ENCODE results near the gene CALCR. TPM values are rescaled to one million over a fixed set of nuclear protein-coding genes. Genes with fewer than 3 reads are reported as not detected.

CALCR gene
- total RNA-seq, 2 donors from 2014 or later: 0.45 TPM; not detected in 1

- no peak for TF ChIP-seq POLR2A (IDR thresholded peaks at IDR 0.05)
- TF ChIP-seq POLR2AphosphoS5 (IDR thresholded peaks at IDR 0.05): no peak
- TF ChIP-seq CTCF (IDR thresholded peaks at IDR 0.05): no peak
- no peaks in the 10 kb centered on the region for H3K27me3 ChIP-seq (replicated peaks; ENCODE audit: insufficient read depth)
- intact Hi-C loops (cut with DNase I): no loop called here
- no peaks in the 10 kb centered on the region for H3K36me3 ChIP-seq
- no peak overlapping the region for H3K27ac ChIP-seq
- H3K4me1 ChIP-seq (replicated peaks): no peaks in the 10 kb centered on the region
- H3K9me3 ChIP-seq: no peaks in the 10 kb centered on the region
- no peak for DNase-seq (ENCODE audit: low spot score)
- H3K4me3 ChIP-seq: no peak overlapping the region
Measured at GRCh38 chr7:93566876-93567275, 7.6 kb downstream of the CALCR start.

- DNase-seq (ENCODE audit: low spot score): no peak
- Histone ChIP-seq H3K27ac (no peak overlapping the region), H3K36me3 (no peaks in the 10 kb centered on the region), H3K27me3 (replicated peaks; ENCODE audit: insufficient read depth) (no peaks in the 10 kb centered on the region), H3K4me3 (no peak overlapping the region), H3K9me3 (no peaks in the 10 kb centered on the region), H3K4me1 (replicated peaks) (no peaks in the 10 kb centered on the region)
- no peak for TF ChIP-seq POLR2AphosphoS5 (IDR thresholded peaks at IDR 0.05)
- TF ChIP-seq POLR2A (IDR thresholded peaks at IDR 0.05): no peak
- TF ChIP-seq CTCF (IDR thresholded peaks at IDR 0.05): no peak
- WGBS: 87% methylated on average over 6 of the region's 6 CpGs
- intact Hi-C loops (cut with DNase I): no loop called here
Measured at GRCh38 chr7:93563584-93563983, 10.9 kb downstream of the CALCR start.

GRCh38 chr7:93562936-93563335 lies 11.6 kb downstream of the CALCR start:
- no peaks in the 10 kb centered on the region for H3K9me3 ChIP-seq
- no peaks in the 10 kb centered on the region for H3K36me3 ChIP-seq
- H3K27me3 ChIP-seq (replicated peaks; ENCODE audit: insufficient read depth): no peaks in the 10 kb centered on the region
- no peak overlapping the region for H3K4me3 ChIP-seq
- intact Hi-C loops (cut with DNase I): no loop called here
- H3K4me1 ChIP-seq (replicated peaks): no peaks in the 10 kb centered on the region
- WGBS: 84% methylated on average over 2 of the region's 2 CpGs
- no peak for DNase-seq (ENCODE audit: low spot score)
- no peak overlapping the region for H3K27ac ChIP-seq
- no peak for TF ChIP-seq POLR2AphosphoS5 (IDR thresholded peaks at IDR 0.05)
- TF ChIP-seq POLR2A (IDR thresholded peaks at IDR 0.05): no peak
- no peak for TF ChIP-seq CTCF (IDR thresholded peaks at IDR 0.05)

- no peaks in the 10 kb centered on the region for H3K36me3 ChIP-seq
- no peaks in the 10 kb centered on the region for H3K27me3 ChIP-seq (replicated peaks; ENCODE audit: insufficient read depth)
- H3K4me1 ChIP-seq (replicated peaks): no peaks in the 10 kb centered on the region
- 46% methylated on average over 2 of the region's 2 CpGs for whole genome bisulfite sequencing
- H3K9me3 ChIP-seq: no peaks in the 10 kb centered on the region
- H3K27ac ChIP-seq: no peak overlapping the region
- DNase-seq (ENCODE audit: low spot score): no peak
- TF ChIP-seq POLR2AphosphoS5 (IDR thresholded peaks at IDR 0.05) (no peak), CTCF (IDR thresholded peaks at IDR 0.05) (no peak), POLR2A (IDR thresholded peaks at IDR 0.05) (no peak)
- intact Hi-C loops (cut with DNase I): no loop called here
- H3K4me3 ChIP-seq: no peak overlapping the region
Measured at GRCh38 chr7:93562106-93562505, 12.4 kb downstream of the CALCR start.

DNA sequence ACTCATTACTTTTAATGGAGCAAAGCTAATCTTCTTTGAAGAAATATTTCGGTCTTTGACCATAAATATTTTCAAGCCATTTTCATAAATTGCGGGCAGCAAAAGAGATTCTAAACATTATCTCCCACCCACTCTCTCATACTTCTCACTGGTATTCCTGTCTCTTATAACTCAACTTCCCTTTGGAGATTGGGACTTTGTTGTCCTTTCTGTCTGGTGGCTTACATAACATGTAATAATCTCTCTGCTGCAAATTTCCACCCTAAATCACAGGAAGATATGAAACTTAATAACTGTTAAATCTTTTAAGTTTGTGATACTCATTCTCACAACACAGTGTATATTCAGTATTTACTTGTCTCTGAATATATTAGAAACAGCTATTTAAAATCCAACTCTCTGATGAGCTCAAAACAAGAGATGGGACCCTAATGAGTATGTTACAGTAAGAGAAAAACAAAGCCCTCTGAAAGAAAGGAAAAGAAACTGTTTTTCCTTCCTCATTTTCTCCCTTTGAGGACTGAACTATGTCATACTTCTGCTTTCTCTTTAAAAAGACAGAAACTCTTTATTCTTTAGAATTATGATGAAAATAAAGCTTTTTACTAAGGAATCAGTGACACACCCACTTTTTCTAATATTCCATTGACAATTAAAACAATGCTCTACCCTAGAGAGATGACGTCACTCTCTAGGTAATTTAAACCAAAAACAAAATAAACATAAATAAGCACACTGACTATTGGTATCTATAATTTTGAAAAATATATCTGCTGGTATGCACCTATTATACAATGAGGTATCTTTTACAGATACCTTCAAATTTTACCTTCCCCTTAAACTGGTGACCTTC lies 14.7 kb downstream of the CALCR start:
- no peak overlapping the region for H3K27ac ChIP-seq
- H3K4me3 ChIP-seq: no peak overlapping the region
- DNase-seq (ENCODE audit: low spot score): no peak
- intact Hi-C loops (cut with DNase I): no loop called here
- H3K27me3 ChIP-seq (replicated peaks; ENCODE audit: insufficient read depth): no peaks in the 10 kb centered on the region
- TF ChIP-seq CTCF (IDR thresholded peaks at IDR 0.05): no peak
- no peaks in the 10 kb centered on the region for H3K9me3 ChIP-seq
- H3K4me1 ChIP-seq (replicated peaks): no peaks in the 10 kb centered on the region
- WGBS: 77% methylated on average over 3 of the region's 3 CpGs
- H3K36me3 ChIP-seq: no peaks in the 10 kb centered on the region

Data from prostate gland (tissue), 2 donors.